Retinal pigment epithelial cell (primary cell): ENCODE data around the gene NPPB.

Experiments used
- DNase-seq: peaks from one replicate; pipeline ENCODE4 v3.0.0-alpha.2; 2010; ENCODE audit warnings: low read depth
- H3K4me3 ChIP-seq: 2 replicates; pipeline ENCODE4 v1.5.1; 2011; ENCODE audit warnings: mild to moderate bottlenecking, low read length, control low read depth, moderate library complexity
- CTCF ChIP-seq: conservative IDR thresholded peaks from 2 replicates; pipeline ENCODE4 v1.5.1; 2011; ENCODE audit warnings: low read depth, low read length, control low read depth, inconsistent platforms

Gene NPPB

GRCh38 chr1:11862890-11863289, 4.1 kb upstream of the NPPB start:
- no peak for TF ChIP-seq CTCF
- no peak overlapping the region for H3K4me3 ChIP-seq
- DNase-seq = no peak

GRCh38 chr1:11860587-11860986, 1.8 kb upstream of the NPPB start:
- no peak overlapping the region for H3K4me3 ChIP-seq
- no peak for TF ChIP-seq CTCF
- no peak for DNase-seq

GRCh38 chr1:11860083-11860482, 1.3 kb upstream of the NPPB start:
- DNase-seq = no peak
- TF ChIP-seq CTCF = no peak
- H3K4me3 ChIP-seq = no peak overlapping the region

- no peak for DNase-seq
- peak; percentile 24 for TF ChIP-seq CTCF
- no peak overlapping the region for H3K4me3 ChIP-seq
Measured at GRCh38 chr1:11858968-11859871, 475 bp upstream of the NPPB start.

GRCh38 chr1:11858158-11858557, 587 bp downstream of the NPPB start:
- TF ChIP-seq CTCF = no peak
- no peak for DNase-seq
- no peak overlapping the region for H3K4me3 ChIP-seq

- TF ChIP-seq CTCF = no peak
- no peak for DNase-seq
Measured at GRCh38 chr1:11857164-11857851, 1.4 kb downstream of the NPPB start.

More at GRCh38 chr1:11857164-11857851, 1.4 kb downstream of the NPPB start:
- H3K4me3 ChIP-seq = no peak overlapping the region
